ENCODE data around the gene KRT33B.

DNA sequence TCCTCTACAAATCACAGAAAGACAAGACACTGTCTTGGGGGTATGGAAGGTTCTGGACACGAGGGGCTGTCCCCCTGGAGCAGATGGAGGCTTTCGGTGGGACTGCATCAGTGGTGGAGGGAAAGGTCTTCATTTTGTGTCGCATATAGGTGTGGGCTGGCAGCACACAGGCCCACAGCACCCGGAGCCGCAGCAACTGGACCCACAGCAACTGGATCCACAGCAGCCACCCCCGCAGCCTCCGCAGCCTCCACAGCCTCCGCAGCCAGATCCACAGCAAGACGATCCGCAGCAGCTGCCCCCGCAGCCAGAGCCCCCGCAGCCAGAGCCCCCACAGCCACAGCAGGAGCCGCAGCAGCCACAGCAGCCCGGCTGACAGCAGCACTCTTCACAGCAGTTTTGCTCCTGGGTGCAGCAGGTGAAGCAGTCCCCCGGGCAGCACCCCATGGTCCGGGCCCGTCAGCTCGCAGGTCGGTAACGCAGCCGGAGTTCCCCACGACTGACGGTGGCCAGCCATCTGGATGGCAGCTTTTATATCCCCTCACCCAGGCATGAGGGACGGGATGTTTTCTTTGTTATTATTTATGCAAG is 54.3 kb downstream of the KRT33B start, which contains the start of gene KRTAP17-1:
- TF ChIP-seq, protein P1, sequence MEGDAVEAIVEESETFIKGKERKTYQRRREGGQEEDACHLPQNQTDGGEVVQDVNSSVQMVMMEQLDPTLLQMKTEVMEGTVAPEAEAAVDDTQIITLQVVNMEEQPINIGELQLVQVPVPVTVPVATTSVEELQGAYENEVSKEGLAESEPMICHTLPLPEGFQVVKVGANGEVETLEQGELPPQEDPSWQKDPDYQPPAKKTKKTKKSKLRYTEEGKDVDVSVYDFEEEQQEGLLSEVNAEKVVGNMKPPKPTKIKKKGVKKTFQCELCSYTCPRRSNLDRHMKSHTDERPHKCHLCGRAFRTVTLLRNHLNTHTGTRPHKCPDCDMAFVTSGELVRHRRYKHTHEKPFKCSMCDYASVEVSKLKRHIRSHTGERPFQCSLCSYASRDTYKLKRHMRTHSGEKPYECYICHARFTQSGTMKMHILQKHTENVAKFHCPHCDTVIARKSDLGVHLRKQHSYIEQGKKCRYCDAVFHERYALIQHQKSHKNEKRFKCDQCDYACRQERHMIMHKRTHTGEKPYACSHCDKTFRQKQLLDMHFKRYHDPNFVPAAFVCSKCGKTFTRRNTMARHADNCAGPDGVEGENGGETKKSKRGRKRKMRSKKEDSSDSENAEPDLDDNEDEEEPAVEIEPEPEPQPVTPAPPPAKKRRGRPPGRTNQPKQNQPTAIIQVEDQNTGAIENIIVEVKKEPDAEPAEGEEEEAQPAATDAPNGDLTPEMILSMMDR (tag by site-specific recombination; IDR thresholded peaks at IDR 0.05), result no peak
- no peak for TF ChIP-seq ZNF175 (tag by site-specific recombination; IDR thresholded peaks at IDR 0.05)
- no peak for TF ChIP-seq INSM2 (tag by site-specific recombination; IDR thresholded peaks at IDR 0.05)
- no peak for TF ChIP-seq ZNF404 (tag by site-specific recombination; IDR thresholded peaks at IDR 0.05)
- TF ChIP-seq ZNF394 (tag by site-specific recombination; IDR thresholded peaks at IDR 0.05; ENCODE audit: borderline replicate concordance), result no peak
